ENCODE results near the gene ERICH3.

- TF ChIP-seq CTCF (conservative IDR thresholded peaks at IDR 0.05 in 1 of 2, IDR thresholded peaks at IDR 0.05 in 1 of 2; ENCODE audit: low read depth in 1 of 2, low read length in 2 of 2) (no peak), EZH2 (IDR thresholded peaks at IDR 0.05; ENCODE audit: low read length, missing control alignments) (no peak)
Measured at GRCh38 chr1:74681001-74681400, 7.4 kb upstream of the ERICH3 start.
